GM18909 (cell line): ENCODE results near the gene HSD17B4.
"Not testable (repeated sequence)": the region's sequence is repeated elsewhere in the genome, so short reads cannot be mapped to it uniquely, and the experiment has no call there.

ENCODE experiments used
- ATAC-seq: cut with Tn5 transposase; IDR thresholded peaks from one replicate; pipeline ENCODE4 v1.9.1; 2021; ENCODE audit warnings: mild to moderate bottlenecking; ENCODE audit not compliant: unreplicated experiment, poor library complexity

The HSD17B4 gene

GRCh38 chr5:119470851-119471451, 18.7 kb downstream of the HSD17B4 start:
- ATAC-seq, result peak; percentile 59

GRCh38 chr5:119473241-119473640, 20.9 kb downstream of the HSD17B4 start:
- ATAC-seq, result no peak

GRCh38 chr5:119476341-119476740, 24.0 kb downstream of the HSD17B4 start:
- no peak for ATAC-seq

GRCh38 chr5:119478781-119479180, 26.5 kb downstream of the HSD17B4 start:
- no peak for ATAC-seq

- ATAC-seq, result not testable (repeated sequence)
Measured at GRCh38 chr5:119480629-119481028, 28.3 kb downstream of the HSD17B4 start.

- no peak for ATAC-seq
Measured at GRCh38 chr5:119483155-119483554, 30.9 kb downstream of the HSD17B4 start.

GRCh38 chr5:119484884-119485283, 32.6 kb downstream of the HSD17B4 start:
- ATAC-seq, result no peak

- ATAC-seq, result no peak
Measured at GRCh38 chr5:119501671-119502179, 49.4 kb downstream of the HSD17B4 start.

GRCh38 chr5:119503939-119504338, 51.6 kb downstream of the HSD17B4 start:
- not testable (repeated sequence) for ATAC-seq

GRCh38 chr5:119512277-119512676, 60.0 kb downstream of the HSD17B4 start:
- no peak for ATAC-seq

- no peak for ATAC-seq
Measured at GRCh38 chr5:119515192-119515591, 62.9 kb downstream of the HSD17B4 start.

GRCh38 chr5:119517115-119517514, 64.8 kb downstream of the HSD17B4 start:
- ATAC-seq, result not testable (repeated sequence)

- no peak for ATAC-seq
Measured at GRCh38 chr5:119521232-119521631, 68.9 kb downstream of the HSD17B4 start.

GRCh38 chr5:119522841-119523240, 70.5 kb downstream of the HSD17B4 start:
- no peak for ATAC-seq

GRCh38 chr5:119524485-119524884, 72.2 kb downstream of the HSD17B4 start:
- no peak for ATAC-seq

- ATAC-seq, result no peak
Measured at GRCh38 chr5:119527351-119527750, 75.1 kb downstream of the HSD17B4 start.

GRCh38 chr5:119529811-119530210, 77.5 kb downstream of the HSD17B4 start:
- ATAC-seq, result no peak

- ATAC-seq, result no peak
Measured at GRCh38 chr5:119532637-119533036, 80.3 kb downstream of the HSD17B4 start.

GRCh38 chr5:119537704-119538103, 85.4 kb downstream of the HSD17B4 start:
- peak; percentile 100 for ATAC-seq

- ATAC-seq, result no peak
Measured at GRCh38 chr5:119541716-119542115, 89.4 kb downstream of the HSD17B4 start.

- ATAC-seq, result no peak
Measured at GRCh38 chr5:119551819-119552218, 99.5 kb downstream of the HSD17B4 start.

GRCh38 chr5:119554597-119554996, 102.3 kb downstream of the HSD17B4 start:
- no peak for ATAC-seq
